K562 (cell line): ENCODE data around the gene SRRT. TPM values are rescaled to one million over a fixed set of nuclear protein-coding genes. Genes with fewer than 3 reads are reported as not detected.
A peak's percentile ranks its signal among the peaks of the same experiment; 100 is the strongest.

Source experiments
- BRCA1 ChIP-seq, 2 experiments: fragments of 450-650 bp in 1 of 2; sonication (generic) in 1 of 2; formaldehyde crosslinking in 1 of 2; IDR thresholded peaks; 2 replicates each; pipeline versions ENCODE4 v1.5.0 to v1.6.1; 2017 to 2020; ENCODE audit warnings: mild to moderate bottlenecking in 1 of 2, missing genetic modification reagents in 1 of 2
- CREB1 ChIP-seq, 2 experiments: sonication (generic) in 1 of 2; formaldehyde crosslinking in 1 of 2; IDR thresholded peaks; 2 replicates each; pipeline versions ENCODE4 v1.6.1 to v1.8.0; 2012 to 2022; ENCODE audit warnings: inconsistent platforms in 1 of 2, mild to moderate bottlenecking in 1 of 2, missing genetic modification reagents in 1 of 2, moderate library complexity in 1 of 2
- CXXC5 ChIP-seq: fragments of 250-450 bp; sonication (Bioruptor Pico); IDR thresholded peaks from 2 replicates; pipeline ENCODE4 v1.8.0; 2022; ENCODE audit warnings: inconsistent platforms, mild to moderate bottlenecking, moderate library complexity
- ETV6 ChIP-seq, 3 experiments: fragments of 150-350 bp in 1 of 3; sonication (generic) in 1 of 3; formaldehyde crosslinking in 1 of 3; IDR thresholded peaks; 2 replicates each; pipeline versions ENCODE4 v1.6.1 to v1.8.0; 2014 to 2022; ENCODE audit warnings: borderline replicate concordance in 2 of 3, low read depth in 2 of 3, antibody characterized with exemption in 1 of 3, low read length in 1 of 3, mild to moderate bottlenecking in 1 of 3, missing genetic modification reagents in 1 of 3
- FOXP1 ChIP-seq: sonication (generic); formaldehyde crosslinking; IDR thresholded peaks from 2 replicates; pipeline ENCODE4 v1.8.0; 2022; ENCODE audit warnings: mild to moderate bottlenecking, missing genetic modification reagents
- GABPA ChIP-seq: fragments of 200-800 bp; sonication (Bioruptor generic); conservative IDR thresholded peaks from 2 replicates; pipeline ENCODE4 v1.6.1; 2016; ENCODE audit warnings: low read depth, missing genetic modification characterization, missing compliant biosample characterization
- GTF2E2 ChIP-seq: fragments of 200-800 bp; sonication (Bioruptor generic); IDR thresholded peaks from 2 replicates; pipeline ENCODE4 v1.6.1; 2016; ENCODE audit warnings: missing genetic modification characterization, missing compliant biosample characterization
- HDGF ChIP-seq: fragments of 450-650 bp; IDR thresholded peaks from 2 replicates; pipeline ENCODE4 v1.6.1; 2016
- HOXB6 ChIP-seq: fragments of 250-450 bp; sonication (Bioruptor Pico); IDR thresholded peaks from 2 replicates; pipeline ENCODE4 v1.5.1; 2022; ENCODE audit warnings: mild to moderate bottlenecking, borderline replicate concordance
- MTA1 ChIP-seq: fragments of 450-650 bp; IDR thresholded peaks from 2 replicates; pipeline ENCODE4 v1.6.1; 2017; ENCODE audit warnings: borderline replicate concordance
- NFE2L1 ChIP-seq: fragments of 450-650 bp; IDR thresholded peaks from 2 replicates; pipeline ENCODE4 v1.6.1; 2016; ENCODE audit warnings: missing genetic modification characterization, low read depth, mild to moderate bottlenecking, missing compliant biosample characterization, moderate library complexity, borderline replicate concordance
- NR3C1 ChIP-seq: sonication (generic); formaldehyde crosslinking; IDR thresholded peaks from 2 replicates; pipeline ENCODE4 v1.8.1; 2022; ENCODE audit warnings: missing genetic modification reagents
- POLR2B ChIP-seq: fragments of 450-650 bp; IDR thresholded peaks from 2 replicates; pipeline ENCODE4 v1.6.1; 2018; ENCODE audit warnings: low read depth; ENCODE audit not compliant: partially characterized antibody
- SIN3B ChIP-seq: fragments of 450-650 bp; IDR thresholded peaks from 2 replicates; pipeline ENCODE4 v1.6.1; 2017; ENCODE audit warnings: low read depth, mild to moderate bottlenecking, moderate library complexity
- SIRT6 ChIP-seq: IDR thresholded peaks from one replicate; pipeline ENCODE4 v1.6.1; 2012; ENCODE audit warnings: low read depth, mild to moderate bottlenecking, control low read depth, inconsistent platforms, low read length, moderate library complexity
- SNRNP70 ChIP-seq: fragments of 200-400 bp; formaldehyde crosslinking; optimal IDR thresholded peaks from 2 replicates; pipeline ENCODE3; 2017; ENCODE audit warnings: low read depth, low read length
- XRCC3 ChIP-seq: fragments of 450-650 bp; IDR thresholded peaks from 2 replicates; pipeline ENCODE4 v1.6.1; 2017; ENCODE audit warnings: mild to moderate bottlenecking, moderate library complexity
- ZBED1 ChIP-seq: IDR thresholded peaks from 2 replicates; pipeline ENCODE4 v1.6.1; 2014
- ZNF263 ChIP-seq: sonication (generic); formaldehyde crosslinking; IDR thresholded peaks from 2 replicates; pipeline ENCODE4 v1.8.0; 2022; ENCODE audit warnings: mild to moderate bottlenecking, missing genetic modification reagents, borderline replicate concordance
- ZNF444 ChIP-seq: fragments of 250-450 bp; sonication (Bioruptor Pico); IDR thresholded peaks from 2 replicates; pipeline ENCODE4 v1.4.0; 2020; ENCODE audit warnings: mild to moderate bottlenecking, moderate library complexity
- polyA plus RNA-seq, 8 experiments: library from polyadenylated mRNA; depleted of rRNA in 4 of 8; stranded (reverse) in 5 of 8; unstranded in 3 of 8; fragments of >200 nt; fragmentation: Nextera tagmentation in 2 of 8; fragmentation: Illumina TruSeq in 1 of 8; extraction: Ambion mirVana in 2 of 8; extraction: Trizol in 1 of 8; gene quantifications; 2 replicates each; pipeline versions ENCODE4 v1.2.1 to v1.2.3, GENCODE V29; 2011 to 2014; ENCODE audit warnings: inconsistent platforms in 1 of 8, missing spikeins in 1 of 8
- total RNA-seq, 7 experiments: library from RNA; depleted of rRNA in 6 of 7; stranded (reverse); fragments of >200 nt in 6 of 7; fragmentation: Illumina TruSeq in 2 of 7; extraction: Trizol in 2 of 7; gene quantifications; 2 replicates each; pipeline versions ENCODE4 v1.2.1 to v1.2.3, GENCODE V29; 2011 to 2021; ENCODE audit warnings: low replicate concordance in 1 of 7
- TF ChIP-seq, protein P1 (sequence below): sonication (generic); formaldehyde crosslinking; IDR thresholded peaks from 2 replicates; pipeline ENCODE4 v1.8.0; 2022; ENCODE audit warnings: mild to moderate bottlenecking, missing genetic modification reagents
- TF ChIP-seq, protein P2 (sequence below): fragments of 450-650 bp; IDR thresholded peaks from 2 replicates; pipeline ENCODE4 v1.6.1; 2014; ENCODE audit warnings: low read depth, mild to moderate bottlenecking, moderate library complexity, borderline replicate concordance
- TF ChIP-seq, protein P3 (sequence below): IDR thresholded peaks from 3 replicates; pipeline ENCODE4 v1.6.1; 2011; ENCODE audit warnings: borderline replicate concordance, mild to moderate bottlenecking, moderate library complexity; ENCODE audit not compliant: insufficient read length; ENCODE audit errors: extremely low read depth

SRRT gene
- total and polyA plus RNA-seq, 9 of the 15 experiments (the other 6 are each of a cell fraction or from before 2014, with no cell fraction given) = 10.3 to 263 (median 84.4) TPM

DNA sequence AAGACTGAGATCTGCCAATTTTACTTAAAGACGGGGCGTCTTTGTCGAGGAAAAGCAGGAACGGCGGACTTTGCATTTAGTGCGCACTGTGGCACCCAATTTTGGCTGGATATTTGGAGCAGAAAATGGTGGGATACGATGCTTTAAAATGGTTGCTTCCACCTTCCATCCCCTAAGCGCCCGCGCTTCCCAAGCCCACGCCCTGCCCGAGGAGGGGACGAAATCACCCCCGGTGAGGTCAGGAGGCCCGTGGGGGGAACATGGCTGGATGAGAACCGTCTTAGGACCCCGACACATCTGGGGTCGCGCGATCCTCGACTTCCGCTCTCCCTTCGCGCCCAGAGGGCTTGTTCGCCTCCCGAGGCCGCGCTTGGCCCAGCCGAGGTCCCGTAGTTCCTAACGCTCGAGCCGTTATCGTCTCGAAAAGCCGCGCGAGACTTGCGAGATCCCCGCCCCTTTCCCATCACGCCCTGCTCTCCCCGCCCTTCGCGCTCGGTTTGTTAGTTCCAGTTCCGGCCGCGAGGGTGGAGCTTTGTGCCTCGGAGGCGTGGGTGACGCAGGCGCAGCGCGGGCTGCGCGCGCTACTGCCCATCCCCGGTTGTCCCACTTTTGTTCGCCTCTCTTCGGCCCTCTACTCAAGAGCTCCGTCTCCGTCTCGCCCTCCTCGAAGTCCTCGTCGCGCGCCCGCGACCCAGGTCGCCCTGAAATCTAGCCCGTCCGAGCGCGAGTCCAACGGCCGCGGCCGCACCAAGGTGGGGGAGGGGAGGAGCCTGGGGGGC lies at the start of gene SRRT (continued):
- TF ChIP-seq SIN3B (peak; percentile 87), HOXB6 (no peak), CXXC5 (peak; percentile 90), ETV6 (IDR thresholded peaks at IDR 0.05; ENCODE audit: borderline replicate concordance in 1 of 2, low read depth in 2 of 2, low read length in 1 of 2) (no peak; a peak in 1 of 4 replicates), ETV6 (CRISPR knock-in tag; IDR thresholded peaks at IDR 0.05; ENCODE audit: borderline replicate concordance) (no peak), CREB1 (IDR thresholded peaks at IDR 0.05) (peak; percentile 71; the same call in 1 of the 2 replicates), CREB1 (CRISPR knock-in tag; IDR thresholded peaks at IDR 0.05) (peak; percentile 85), XRCC3 (no peak), ZNF263 (CRISPR knock-in tag) (peak; percentile 66), FOXP1 (peak; percentile 68; the same call in 1 of the 2 replicates), GTF2E2 (tag) (peak; percentile 87), BRCA1 (IDR thresholded peaks at IDR 0.05) (no peak), BRCA1 (CRISPR knock-in tag; IDR thresholded peaks at IDR 0.05) (no peak), ZBED1 (no peak), NFE2L1 (no peak), GABPA (tag) (peak; percentile 89), MTA1 (peak; percentile 36; the same call in 1 of the 2 replicates), ZNF444 (CRISPR knock-in tag) (peak; percentile 11; the same call in 1 of the 2 replicates), POLR2B (peak; percentile 98), SIRT6 (no peak), NR3C1 (CRISPR knock-in tag) (0 out of 2 replicates have a peak, but pooled peaks have one; percentile 55), HDGF (no peak), SNRNP70 (no peak)
- TF ChIP-seq, protein P1, sequence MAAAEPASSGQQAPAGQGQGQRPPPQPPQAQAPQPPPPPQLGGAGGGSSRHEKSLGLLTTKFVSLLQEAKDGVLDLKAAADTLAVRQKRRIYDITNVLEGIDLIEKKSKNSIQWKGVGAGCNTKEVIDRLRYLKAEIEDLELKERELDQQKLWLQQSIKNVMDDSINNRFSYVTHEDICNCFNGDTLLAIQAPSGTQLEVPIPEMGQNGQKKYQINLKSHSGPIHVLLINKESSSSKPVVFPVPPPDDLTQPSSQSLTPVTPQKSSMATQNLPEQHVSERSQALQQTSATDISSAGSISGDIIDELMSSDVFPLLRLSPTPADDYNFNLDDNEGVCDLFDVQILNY (CRISPR knock-in tag) = no peak
- TF ChIP-seq, protein P2, sequence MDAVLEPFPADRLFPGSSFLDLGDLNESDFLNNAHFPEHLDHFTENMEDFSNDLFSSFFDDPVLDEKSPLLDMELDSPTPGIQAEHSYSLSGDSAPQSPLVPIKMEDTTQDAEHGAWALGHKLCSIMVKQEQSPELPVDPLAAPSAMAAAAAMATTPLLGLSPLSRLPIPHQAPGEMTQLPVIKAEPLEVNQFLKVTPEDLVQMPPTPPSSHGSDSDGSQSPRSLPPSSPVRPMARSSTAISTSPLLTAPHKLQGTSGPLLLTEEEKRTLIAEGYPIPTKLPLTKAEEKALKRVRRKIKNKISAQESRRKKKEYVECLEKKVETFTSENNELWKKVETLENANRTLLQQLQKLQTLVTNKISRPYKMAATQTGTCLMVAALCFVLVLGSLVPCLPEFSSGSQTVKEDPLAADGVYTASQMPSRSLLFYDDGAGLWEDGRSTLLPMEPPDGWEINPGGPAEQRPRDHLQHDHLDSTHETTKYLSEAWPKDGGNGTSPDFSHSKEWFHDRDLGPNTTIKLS = peak; percentile 88
- TF ChIP-seq, protein P3, sequence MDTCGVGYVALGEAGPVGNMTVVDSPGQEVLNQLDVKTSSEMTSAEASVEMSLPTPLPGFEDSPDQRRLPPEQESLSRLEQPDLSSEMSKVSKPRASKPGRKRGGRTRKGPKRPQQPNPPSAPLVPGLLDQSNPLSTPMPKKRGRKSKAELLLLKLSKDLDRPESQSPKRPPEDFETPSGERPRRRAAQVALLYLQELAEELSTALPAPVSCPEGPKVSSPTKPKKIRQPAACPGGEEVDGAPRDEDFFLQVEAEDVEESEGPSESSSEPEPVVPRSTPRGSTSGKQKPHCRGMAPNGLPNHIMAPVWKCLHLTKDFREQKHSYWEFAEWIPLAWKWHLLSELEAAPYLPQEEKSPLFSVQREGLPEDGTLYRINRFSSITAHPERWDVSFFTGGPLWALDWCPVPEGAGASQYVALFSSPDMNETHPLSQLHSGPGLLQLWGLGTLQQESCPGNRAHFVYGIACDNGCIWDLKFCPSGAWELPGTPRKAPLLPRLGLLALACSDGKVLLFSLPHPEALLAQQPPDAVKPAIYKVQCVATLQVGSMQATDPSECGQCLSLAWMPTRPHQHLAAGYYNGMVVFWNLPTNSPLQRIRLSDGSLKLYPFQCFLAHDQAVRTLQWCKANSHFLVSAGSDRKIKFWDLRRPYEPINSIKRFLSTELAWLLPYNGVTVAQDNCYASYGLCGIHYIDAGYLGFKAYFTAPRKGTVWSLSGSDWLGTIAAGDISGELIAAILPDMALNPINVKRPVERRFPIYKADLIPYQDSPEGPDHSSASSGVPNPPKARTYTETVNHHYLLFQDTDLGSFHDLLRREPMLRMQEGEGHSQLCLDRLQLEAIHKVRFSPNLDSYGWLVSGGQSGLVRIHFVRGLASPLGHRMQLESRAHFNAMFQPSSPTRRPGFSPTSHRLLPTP = no peak
